ENCODE data around the gene RPA3.

RPA3 gene

GRCh38 chr7:7706556-7707172 is 11.7 kb downstream of the RPA3 start:
- no peak overlapping the region for H3K4me3 ChIP-seq (ENCODE audit: low read length)
- H3K27me3 ChIP-seq (ENCODE audit: control insufficient read depth, low read length), result no peaks in the 10 kb centered on the region
- H3K4me2 ChIP-seq (ENCODE audit: low read length), result no peak overlapping the region
- H3K36me3 ChIP-seq (ENCODE audit: control insufficient read depth, low read length), result no peaks in the 10 kb centered on the region
- H3K4me1 ChIP-seq (ENCODE audit: control insufficient read depth, low read length), result peaks cover 5% of the 10 kb centered on the region; the same call in 1 of the 2 replicates
- no peak for TF ChIP-seq EZH2phosphoT487 (IDR thresholded peaks at IDR 0.05; ENCODE audit: borderline replicate concordance, low read length)
- TF ChIP-seq CTCF (IDR thresholded peaks at IDR 0.05; ENCODE audit: low read depth, low read length, poor library complexity, severe bottlenecking), result no peak
- H3K27ac ChIP-seq (ENCODE audit: low read depth, low read length), result no peak overlapping the region
- no peaks in the 10 kb centered on the region for H4K20me1 ChIP-seq (ENCODE audit: control insufficient read depth, insufficient read depth, low read depth, low read length)
- no peaks in the 10 kb centered on the region for H3K9me3 ChIP-seq (ENCODE audit: control insufficient read depth, insufficient read depth, low read length)
- H3K9me2 ChIP-seq (replicated peaks; ENCODE audit: control insufficient read depth, low read length), result no peaks in the 10 kb centered on the region
- H3F3A ChIP-seq (ENCODE audit: control insufficient read depth, insufficient read depth), result no peaks in the 10 kb centered on the region
- no peaks in the 10 kb centered on the region for H3K79me2 ChIP-seq (ENCODE audit: control insufficient read depth, low read length)

- no peaks in the 10 kb centered on the region for H3K36me3 ChIP-seq (ENCODE audit: control insufficient read depth, low read length)
- TF ChIP-seq CTCF (IDR thresholded peaks at IDR 0.05; ENCODE audit: low read depth, low read length, poor library complexity, severe bottlenecking) (no peak), EZH2phosphoT487 (IDR thresholded peaks at IDR 0.05; ENCODE audit: borderline replicate concordance, low read length) (no peak)
- no peaks in the 10 kb centered on the region for H3K9me3 ChIP-seq (ENCODE audit: control insufficient read depth, insufficient read depth, low read length)
- peaks cover 5% of the 10 kb centered on the region; the same call in 1 of the 2 replicates for H3K4me1 ChIP-seq (ENCODE audit: control insufficient read depth, low read length)
- no peaks in the 10 kb centered on the region for H3K9me2 ChIP-seq (replicated peaks; ENCODE audit: control insufficient read depth, low read length)
- H3F3A ChIP-seq (ENCODE audit: control insufficient read depth, insufficient read depth), result no peaks in the 10 kb centered on the region
- no peak overlapping the region for H3K4me3 ChIP-seq (ENCODE audit: low read length)
- no peaks in the 10 kb centered on the region for H3K79me2 ChIP-seq (ENCODE audit: control insufficient read depth, low read length)
- no peak overlapping the region for H3K4me2 ChIP-seq (ENCODE audit: low read length)
- H3K27ac ChIP-seq (ENCODE audit: low read depth, low read length), result no peak overlapping the region
- H3K27me3 ChIP-seq (ENCODE audit: control insufficient read depth, low read length), result no peaks in the 10 kb centered on the region
- no peaks in the 10 kb centered on the region for H4K20me1 ChIP-seq (ENCODE audit: control insufficient read depth, insufficient read depth, low read depth, low read length)
Observed at GRCh38 chr7:7706101-7706511, 12.3 kb downstream of the RPA3 start.

- Histone ChIP-seq H3K4me1 (ENCODE audit: control insufficient read depth, low read length) (peaks cover 9% of the 10 kb centered on the region; the same call in 1 of the 2 replicates), H3K79me2 (ENCODE audit: control insufficient read depth, low read length) (no peaks in the 10 kb centered on the region), H3K36me3 (ENCODE audit: control insufficient read depth, low read length) (no peaks in the 10 kb centered on the region), H3K9me3 (ENCODE audit: control insufficient read depth, insufficient read depth, low read length) (no peaks in the 10 kb centered on the region), H3K4me2 (ENCODE audit: low read length) (no peak overlapping the region), H4K20me1 (ENCODE audit: control insufficient read depth, insufficient read depth, low read depth, low read length) (no peaks in the 10 kb centered on the region), H3K4me3 (ENCODE audit: low read length) (no peak overlapping the region), H3K27ac (ENCODE audit: low read depth, low read length) (no peak overlapping the region), H3K27me3 (ENCODE audit: control insufficient read depth, low read length) (no peaks in the 10 kb centered on the region), H3F3A (ENCODE audit: control insufficient read depth, insufficient read depth) (no peaks in the 10 kb centered on the region), H3K9me2 (replicated peaks; ENCODE audit: control insufficient read depth, low read length) (no peaks in the 10 kb centered on the region)
- no peak for TF ChIP-seq CTCF (IDR thresholded peaks at IDR 0.05; ENCODE audit: low read depth, low read length, poor library complexity, severe bottlenecking)
- TF ChIP-seq EZH2phosphoT487 (IDR thresholded peaks at IDR 0.05; ENCODE audit: borderline replicate concordance, low read length), result no peak
Observed at GRCh38 chr7:7705318-7705717, 13.1 kb downstream of the RPA3 start.

Data from DOHH2 (cell line).